Mesodermal cell (in vitro differentiated cells): ENCODE measurements around the gene TMOD3.

Source experiments
- H3K27ac ChIP-seq: 2 replicates; pipeline ENCODE4 v1.7.0; 2013; ENCODE audit warnings: mild to moderate bottlenecking, low read depth, low read length, moderate library complexity; ENCODE audit not compliant: severe bottlenecking
- H3K36me3 ChIP-seq: 2 replicates; pipeline ENCODE4 v1.7.1; 2013; ENCODE audit warnings: mild to moderate bottlenecking, low read length, moderate library complexity; ENCODE audit not compliant: control insufficient read depth, insufficient read depth
- H3K4me1 ChIP-seq: one replicate; pipeline ENCODE4 v1.7.1; 2013; ENCODE audit warnings: mild to moderate bottlenecking, low read length; ENCODE audit not compliant: insufficient read depth, control insufficient read depth, poor library complexity, severe bottlenecking
- H3K4me3 ChIP-seq: 2 replicates; pipeline ENCODE4 v1.7.0; 2013; ENCODE audit warnings: low read length, control low read depth, mild to moderate bottlenecking; ENCODE audit not compliant: insufficient read depth, poor library complexity, severe bottlenecking; ENCODE audit errors: extremely low read depth
- H3K9me3 ChIP-seq: 2 replicates; pipeline ENCODE4 v1.7.1; 2013; ENCODE audit warnings: mild to moderate bottlenecking, low read length, moderate library complexity; ENCODE audit not compliant: control insufficient read depth
- WGBS, 2 experiments: methylation state at CpG; one replicate each; pipeline ENCODE4 v1.1.5; 2013; ENCODE audit warnings: missing lambda C conversion rate in 2 of 2; ENCODE audit not compliant: insufficient coverage in 2 of 2; 5-methylcytosine and 5-hydroxymethylcytosine counted together

The TMOD3 gene

GRCh38 chr15:51865317-51865716, 35.9 kb downstream of the TMOD3 start:
- Histone ChIP-seq H3K4me1 (peaks cover 16% of the 10 kb centered on the region), H3K27ac (no peak overlapping the region), H3K4me3 (no peak overlapping the region), H3K9me3 (no peaks in the 10 kb centered on the region), H3K36me3 (peaks cover 65% of the 10 kb centered on the region)
- WGBS, 2 experiments: no CpG with 5 or more reads among the region's 1 CpG

- 91 to 93% methylated on average over 3 of the region's 4 CpGs for WGBS, 2 experiments
- no peak overlapping the region for H3K27ac ChIP-seq
- H3K4me3 ChIP-seq: no peak overlapping the region
- H3K4me1 ChIP-seq: peaks cover 16% of the 10 kb centered on the region
- no peaks in the 10 kb centered on the region for H3K9me3 ChIP-seq
- peaks cover 73% of the 10 kb centered on the region for H3K36me3 ChIP-seq
Measured at GRCh38 chr15:51866161-51866560, 36.7 kb downstream of the TMOD3 start.

GRCh38 chr15:51866751-51867150, 37.3 kb downstream of the TMOD3 start:
- WGBS, 2 experiments: no CpG with 5 or more reads among the region's 1 CpG
- no peak overlapping the region for H3K4me3 ChIP-seq
- H3K27ac ChIP-seq: peak overlapping the region; percentile 5
- H3K36me3 ChIP-seq: peaks cover 78% of the 10 kb centered on the region
- H3K4me1 ChIP-seq: peaks cover 16% of the 10 kb centered on the region
- H3K9me3 ChIP-seq: no peaks in the 10 kb centered on the region

- Histone ChIP-seq H3K4me3 (no peak overlapping the region), H3K27ac (no peak overlapping the region), H3K4me1 (peaks cover 16% of the 10 kb centered on the region), H3K36me3 (peaks cover 67% of the 10 kb centered on the region), H3K9me3 (no peaks in the 10 kb centered on the region)
- WGBS, 2 experiments: 100% methylated on average over 2 of the region's 2 CpGs; no CpG with 5 or more reads in 1 of the 2 experiments
Measured at GRCh38 chr15:51869060-51869421, 39.6 kb downstream of the TMOD3 start.

- H3K36me3 ChIP-seq: peaks cover 52% of the 10 kb centered on the region
- H3K4me3 ChIP-seq: no peak overlapping the region
- H3K9me3 ChIP-seq: no peaks in the 10 kb centered on the region
- 100% methylated on average over 2 of the region's 2 CpGs; no CpG with 5 or more reads in 1 of the 2 experiments for WGBS, 2 experiments
- no peak overlapping the region for H3K27ac ChIP-seq
- peaks cover 20% of the 10 kb centered on the region for H3K4me1 ChIP-seq
Measured at GRCh38 chr15:51870774-51871173, 41.3 kb downstream of the TMOD3 start.

- peaks cover 16% of the 10 kb centered on the region for H3K4me1 ChIP-seq
- H3K27ac ChIP-seq: peak overlapping the region; percentile 91
- no peak overlapping the region for H3K4me3 ChIP-seq
- peaks cover 31% of the 10 kb centered on the region for H3K36me3 ChIP-seq
- 82 to 88% methylated on average over 3 to 6 of the region's 8 CpGs for WGBS, 2 experiments
- H3K9me3 ChIP-seq: no peaks in the 10 kb centered on the region
Measured at GRCh38 chr15:51874751-51875644, 45.5 kb downstream of the TMOD3 start.

GRCh38 chr15:51876169-51876568, 46.7 kb downstream of the TMOD3 start:
- Histone ChIP-seq H3K4me1 (peaks cover 16% of the 10 kb centered on the region), H3K9me3 (no peaks in the 10 kb centered on the region), H3K27ac (no peak overlapping the region), H3K4me3 (no peak overlapping the region), H3K36me3 (peaks cover 28% of the 10 kb centered on the region)
- 100% methylated on average over 1 of the region's 5 CpGs; no CpG with 5 or more reads in 1 of the 2 experiments for WGBS, 2 experiments

- H3K36me3 ChIP-seq: peaks cover 19% of the 10 kb centered on the region
- H3K9me3 ChIP-seq: no peaks in the 10 kb centered on the region
- H3K27ac ChIP-seq: peak overlapping the region; percentile 1
- no peak overlapping the region for H3K4me3 ChIP-seq
- no CpG with 5 or more reads among the region's 1 CpG for WGBS, 2 experiments
- H3K4me1 ChIP-seq: peaks cover 16% of the 10 kb centered on the region
Measured at GRCh38 chr15:51878446-51879386, 49.3 kb downstream of the TMOD3 start.

GRCh38 chr15:51879555-51879954, 50.1 kb downstream of the TMOD3 start:
- peaks cover 24% of the 10 kb centered on the region for H3K36me3 ChIP-seq
- WGBS, 2 experiments: no CpG with 5 or more reads among the region's 1 CpG
- no peak overlapping the region for H3K27ac ChIP-seq
- H3K9me3 ChIP-seq: peaks cover 4% of the 10 kb centered on the region
- no peak overlapping the region for H3K4me3 ChIP-seq
- H3K4me1 ChIP-seq: peaks cover 12% of the 10 kb centered on the region

GRCh38 chr15:51883271-51883837, 53.9 kb downstream of the TMOD3 start:
- 85 to 86% methylated on average over 1 to 2 of the region's 2 CpGs for WGBS, 2 experiments
- Histone ChIP-seq H3K27ac (no peak overlapping the region), H3K4me1 (peaks cover 5% of the 10 kb centered on the region), H3K4me3 (no peak overlapping the region), H3K36me3 (peaks cover 25% of the 10 kb centered on the region), H3K9me3 (peaks cover 8% of the 10 kb centered on the region)
